ENCODE measurements around the gene SERPINA4. TPM values are rescaled to one million over a fixed set of nuclear protein-coding genes. Genes with fewer than 3 reads are reported as not detected.

Gene SERPINA4
- total RNA-seq, 1 experiment from 2014 or later, result 6.3 TPM

GRCh38 chr14:94550041-94550440, 11.2 kb upstream of the SERPINA4 start:
- ChIA-PET CTCF (interaction anchor here (2.8 kb wide), 1 partner anchor 116 kb away, joined by 13 read pairs; no protein-coding TSS in a partner anchor), POLR2A (no interaction called here)
- no peak overlapping the region for H3K27ac Mint-ChIP-seq (ENCODE audit: unreplicated experiment)
- no peaks in the 10 kb centered on the region for H3K36me3 ChIP-seq (ENCODE audit: control insufficient read depth, insufficient read depth, low read length)
- no peaks in the 10 kb centered on the region for H3K27me3 ChIP-seq (replicated peaks; ENCODE audit: control insufficient read depth, insufficient read depth, low read length)
- no peak for TF ChIP-seq CTCF (IDR thresholded peaks at IDR 0.05; ENCODE audit: insufficient read depth in 1 of 2, low read depth in 1 of 2, low read length in 1 of 2, severe bottlenecking in 1 of 2, unreplicated experiment in 1 of 2)
- no peaks in the 10 kb centered on the region for H3K4me1 ChIP-seq
- H3K4me3 ChIP-seq (ENCODE audit: low read depth, low read length), result no peak overlapping the region
- H3K9me3 Mint-ChIP-seq (ENCODE audit: unreplicated experiment), result peaks cover 34% of the 10 kb centered on the region
- no TSS peak for BruUV-seq (replicated peaks)
- H3K9me3 ChIP-seq, result no peaks in the 10 kb centered on the region
- H3K36me3 Mint-ChIP-seq (ENCODE audit: insufficient read depth, unreplicated experiment), result no peaks in the 10 kb centered on the region
- no peaks in the 10 kb centered on the region for H3K4me1 Mint-ChIP-seq (ENCODE audit: low read depth, unreplicated experiment)
- intact Hi-C loops (cut with micrococcal nuclease; ENCODE audit: unreplicated experiment), result no loop called here
- peaks cover 3% of the 10 kb centered on the region for H3K27me3 Mint-ChIP-seq (ENCODE audit: insufficient read depth, unreplicated experiment)
- H3K4me3 Mint-ChIP-seq (ENCODE audit: unreplicated experiment), result no peak overlapping the region
- DNase-seq, result no peak

- BruUV-seq (replicated peaks), result no TSS peak
- Histone ChIP-seq H3K36me3 (ENCODE audit: control insufficient read depth, insufficient read depth, low read length) (no peaks in the 10 kb centered on the region), H3K9me3 (no peaks in the 10 kb centered on the region), H3K27me3 (replicated peaks; ENCODE audit: control insufficient read depth, insufficient read depth, low read length) (no peaks in the 10 kb centered on the region), H3K4me1 (peaks cover 4% of the 10 kb centered on the region), H3K4me3 (ENCODE audit: low read depth, low read length) (no peak overlapping the region)
- intact Hi-C loops (cut with micrococcal nuclease; ENCODE audit: unreplicated experiment), result no loop called here
- ChIA-PET POLR2A (no interaction called here), CTCF (no interaction called here)
- Mint-ChIP-seq H3K9me3 (ENCODE audit: unreplicated experiment) (peaks cover 47% of the 10 kb centered on the region), H3K4me3 (ENCODE audit: unreplicated experiment) (no peak overlapping the region), H3K27ac (ENCODE audit: unreplicated experiment) (no peak overlapping the region), H3K4me1 (ENCODE audit: low read depth, unreplicated experiment) (no peaks in the 10 kb centered on the region), H3K36me3 (ENCODE audit: insufficient read depth, unreplicated experiment) (no peaks in the 10 kb centered on the region), H3K27me3 (ENCODE audit: insufficient read depth, unreplicated experiment) (peaks cover 3% of the 10 kb centered on the region)
- no peak for TF ChIP-seq CTCF (IDR thresholded peaks at IDR 0.05; ENCODE audit: insufficient read depth in 1 of 2, low read depth in 1 of 2, low read length in 1 of 2, severe bottlenecking in 1 of 2, unreplicated experiment in 1 of 2)
- DNase-seq, result no peak
These were observed 5.3 kb upstream of the SERPINA4 start for GRCh38 chr14:94555991-94556390.

GRCh38 chr14:94557327-94557726, 3.9 kb upstream of the SERPINA4 start:
- H3K4me1 Mint-ChIP-seq (ENCODE audit: low read depth, unreplicated experiment), result no peaks in the 10 kb centered on the region
- H3K4me3 Mint-ChIP-seq (ENCODE audit: unreplicated experiment), result no peak overlapping the region
- H3K36me3 Mint-ChIP-seq (ENCODE audit: insufficient read depth, unreplicated experiment), result no peaks in the 10 kb centered on the region
- H3K9me3 Mint-ChIP-seq (ENCODE audit: unreplicated experiment), result peaks cover 47% of the 10 kb centered on the region
- no peaks in the 10 kb centered on the region for H3K36me3 ChIP-seq (ENCODE audit: control insufficient read depth, insufficient read depth, low read length)
- intact Hi-C loops (cut with micrococcal nuclease; ENCODE audit: unreplicated experiment), result no loop called here
- H3K27me3 Mint-ChIP-seq (ENCODE audit: insufficient read depth, unreplicated experiment), result peaks cover 3% of the 10 kb centered on the region
- H3K27ac Mint-ChIP-seq (ENCODE audit: unreplicated experiment), result no peak overlapping the region
- ChIA-PET POLR2A (no interaction called here), CTCF (no interaction called here)
- no peaks in the 10 kb centered on the region for H3K9me3 ChIP-seq
- peaks cover 12% of the 10 kb centered on the region for H3K4me1 ChIP-seq
- no TSS peak for BruUV-seq (replicated peaks)
- no peak for TF ChIP-seq CTCF (IDR thresholded peaks at IDR 0.05; ENCODE audit: insufficient read depth in 1 of 2, low read depth in 1 of 2, low read length in 1 of 2, severe bottlenecking in 1 of 2, unreplicated experiment in 1 of 2)
- H3K27me3 ChIP-seq (replicated peaks; ENCODE audit: control insufficient read depth, insufficient read depth, low read length), result no peaks in the 10 kb centered on the region
- no peak for DNase-seq
- no peak overlapping the region for H3K4me3 ChIP-seq (ENCODE audit: low read depth, low read length)
